GM23338 (cell line): ENCODE measurements around the gene PARP8.

ENCODE experiments used
- CREB1 ChIP-seq: fragments of 250-450 bp; sonication (Bioruptor Pico); IDR thresholded peaks from 2 replicates; pipeline ENCODE4 v1.5.0; 2020; ENCODE audit warnings: low read depth, mild to moderate bottlenecking, moderate library complexity
- EZH2 ChIP-seq: fragments of 200-600 bp; sonication (generic); IDR thresholded peaks from one replicate; pipeline ENCODE4 v1.8.0; 2017; ENCODE audit warnings: antibody characterized with exemption, mild to moderate bottlenecking, low read depth; ENCODE audit not compliant: unreplicated experiment
- EZH2phosphoT487 ChIP-seq: fragments of 200-600 bp; sonication (generic); IDR thresholded peaks from one replicate; pipeline ENCODE4 v1.8.1; 2018; ENCODE audit warnings: antibody characterized with exemption; ENCODE audit not compliant: unreplicated experiment
- JUNB ChIP-seq: IDR thresholded peaks from one replicate; pipeline ENCODE4 v1.6.1; 2016; ENCODE audit warnings: antibody characterized with exemption; ENCODE audit not compliant: unreplicated experiment
- NANOG ChIP-seq: IDR thresholded peaks from 2 replicates; pipeline ENCODE4 v1.6.1; 2016; ENCODE audit warnings: antibody characterized with exemption, borderline replicate concordance
- POLR2AphosphoS5 ChIP-seq: IDR thresholded peaks from 2 replicates; pipeline ENCODE4 v1.6.1; 2016; ENCODE audit warnings: antibody characterized with exemption, low read depth
- ZNF114 ChIP-seq: fragments of 250-450 bp; sonication (Bioruptor Pico); IDR thresholded peaks from 2 replicates; pipeline ENCODE4 v1.5.0; 2020; ENCODE audit warnings: mild to moderate bottlenecking, moderate library complexity
- ZNF331 ChIP-seq: fragments of 250-450 bp; sonication (Bioruptor Pico); IDR thresholded peaks from 2 replicates; pipeline ENCODE4 v1.5.0; 2020; ENCODE audit warnings: low read depth, mild to moderate bottlenecking, moderate library complexity
- ZNF462 ChIP-seq: fragments of 250-450 bp; sonication (Bioruptor Pico); IDR thresholded peaks from 2 replicates; pipeline ENCODE4 v1.5.0; 2020; ENCODE audit warnings: mild to moderate bottlenecking, moderate library complexity
- TF ChIP-seq, protein P1 (sequence below), 2 experiments: fragments of 200-600 bp in 1 of 2; sonication (generic) in 1 of 2; conservative IDR thresholded peaks; 2 replicates each; pipeline versions ENCODE4 v1.5.1 to v1.6.1; 2016 to 2017; ENCODE audit warnings: antibody characterized with exemption in 2 of 2, low read depth in 2 of 2, mild to moderate bottlenecking in 2 of 2, moderate library complexity in 1 of 2
- TF ChIP-seq, protein P2 (sequence below): IDR thresholded peaks from one replicate; pipeline ENCODE4 v1.6.1; 2018; ENCODE audit warnings: antibody characterized with exemption; ENCODE audit not compliant: unreplicated experiment
- TF ChIP-seq, protein P3 (sequence below): IDR thresholded peaks from 2 replicates; pipeline ENCODE4 v1.6.1; 2016; ENCODE audit warnings: antibody characterized with exemption

GRCh38 chr5:50799596-50799995 lies 133.2 kb downstream of the PARP8 start:
- TF ChIP-seq, protein P1, sequence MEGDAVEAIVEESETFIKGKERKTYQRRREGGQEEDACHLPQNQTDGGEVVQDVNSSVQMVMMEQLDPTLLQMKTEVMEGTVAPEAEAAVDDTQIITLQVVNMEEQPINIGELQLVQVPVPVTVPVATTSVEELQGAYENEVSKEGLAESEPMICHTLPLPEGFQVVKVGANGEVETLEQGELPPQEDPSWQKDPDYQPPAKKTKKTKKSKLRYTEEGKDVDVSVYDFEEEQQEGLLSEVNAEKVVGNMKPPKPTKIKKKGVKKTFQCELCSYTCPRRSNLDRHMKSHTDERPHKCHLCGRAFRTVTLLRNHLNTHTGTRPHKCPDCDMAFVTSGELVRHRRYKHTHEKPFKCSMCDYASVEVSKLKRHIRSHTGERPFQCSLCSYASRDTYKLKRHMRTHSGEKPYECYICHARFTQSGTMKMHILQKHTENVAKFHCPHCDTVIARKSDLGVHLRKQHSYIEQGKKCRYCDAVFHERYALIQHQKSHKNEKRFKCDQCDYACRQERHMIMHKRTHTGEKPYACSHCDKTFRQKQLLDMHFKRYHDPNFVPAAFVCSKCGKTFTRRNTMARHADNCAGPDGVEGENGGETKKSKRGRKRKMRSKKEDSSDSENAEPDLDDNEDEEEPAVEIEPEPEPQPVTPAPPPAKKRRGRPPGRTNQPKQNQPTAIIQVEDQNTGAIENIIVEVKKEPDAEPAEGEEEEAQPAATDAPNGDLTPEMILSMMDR (conservative IDR thresholded peaks at IDR 0.05; ENCODE audit: low read depth in 2 of 2) = no peak
- no peak for TF ChIP-seq POLR2AphosphoS5
- TF ChIP-seq, protein P2, sequence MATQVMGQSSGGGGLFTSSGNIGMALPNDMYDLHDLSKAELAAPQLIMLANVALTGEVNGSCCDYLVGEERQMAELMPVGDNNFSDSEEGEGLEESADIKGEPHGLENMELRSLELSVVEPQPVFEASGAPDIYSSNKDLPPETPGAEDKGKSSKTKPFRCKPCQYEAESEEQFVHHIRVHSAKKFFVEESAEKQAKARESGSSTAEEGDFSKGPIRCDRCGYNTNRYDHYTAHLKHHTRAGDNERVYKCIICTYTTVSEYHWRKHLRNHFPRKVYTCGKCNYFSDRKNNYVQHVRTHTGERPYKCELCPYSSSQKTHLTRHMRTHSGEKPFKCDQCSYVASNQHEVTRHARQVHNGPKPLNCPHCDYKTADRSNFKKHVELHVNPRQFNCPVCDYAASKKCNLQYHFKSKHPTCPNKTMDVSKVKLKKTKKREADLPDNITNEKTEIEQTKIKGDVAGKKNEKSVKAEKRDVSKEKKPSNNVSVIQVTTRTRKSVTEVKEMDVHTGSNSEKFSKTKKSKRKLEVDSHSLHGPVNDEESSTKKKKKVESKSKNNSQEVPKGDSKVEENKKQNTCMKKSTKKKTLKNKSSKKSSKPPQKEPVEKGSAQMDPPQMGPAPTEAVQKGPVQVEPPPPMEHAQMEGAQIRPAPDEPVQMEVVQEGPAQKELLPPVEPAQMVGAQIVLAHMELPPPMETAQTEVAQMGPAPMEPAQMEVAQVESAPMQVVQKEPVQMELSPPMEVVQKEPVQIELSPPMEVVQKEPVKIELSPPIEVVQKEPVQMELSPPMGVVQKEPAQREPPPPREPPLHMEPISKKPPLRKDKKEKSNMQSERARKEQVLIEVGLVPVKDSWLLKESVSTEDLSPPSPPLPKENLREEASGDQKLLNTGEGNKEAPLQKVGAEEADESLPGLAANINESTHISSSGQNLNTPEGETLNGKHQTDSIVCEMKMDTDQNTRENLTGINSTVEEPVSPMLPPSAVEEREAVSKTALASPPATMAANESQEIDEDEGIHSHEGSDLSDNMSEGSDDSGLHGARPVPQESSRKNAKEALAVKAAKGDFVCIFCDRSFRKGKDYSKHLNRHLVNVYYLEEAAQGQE = no peak
- no peak for TF ChIP-seq EZH2
- TF ChIP-seq ZNF114 (CRISPR knock-in tag) = no peak
- no peak for TF ChIP-seq JUNB
- TF ChIP-seq EZH2phosphoT487 = no peak
- TF ChIP-seq, protein P3, sequence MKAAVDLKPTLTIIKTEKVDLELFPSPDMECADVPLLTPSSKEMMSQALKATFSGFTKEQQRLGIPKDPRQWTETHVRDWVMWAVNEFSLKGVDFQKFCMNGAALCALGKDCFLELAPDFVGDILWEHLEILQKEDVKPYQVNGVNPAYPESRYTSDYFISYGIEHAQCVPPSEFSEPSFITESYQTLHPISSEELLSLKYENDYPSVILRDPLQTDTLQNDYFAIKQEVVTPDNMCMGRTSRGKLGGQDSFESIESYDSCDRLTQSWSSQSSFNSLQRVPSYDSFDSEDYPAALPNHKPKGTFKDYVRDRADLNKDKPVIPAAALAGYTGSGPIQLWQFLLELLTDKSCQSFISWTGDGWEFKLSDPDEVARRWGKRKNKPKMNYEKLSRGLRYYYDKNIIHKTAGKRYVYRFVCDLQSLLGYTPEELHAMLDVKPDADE = no peak
- no peak for TF ChIP-seq NANOG
- TF ChIP-seq CREB1 (CRISPR knock-in tag) = no peak
- no peak for TF ChIP-seq ZNF331 (CRISPR knock-in tag)
- TF ChIP-seq ZNF462 = no peak
